ENCODE measurements around the gene ZBTB5.

Gene ZBTB5

GRCh38 chr9:37464006-37464405, 1.2 kb downstream of the ZBTB5 start:
- in situ Hi-C loops (cut with MboI; ENCODE audit: low sequenced_read_pairs, unreplicated experiment), result no loop called here
- no peak for DNase-seq (ENCODE audit: low spot score)
- no peak for TF ChIP-seq CTCF (IDR thresholded peaks at IDR 0.05; ENCODE audit: borderline replicate concordance, control extremely low read depth, extremely low read depth, insufficient read depth, missing control alignments)

- no peak for TF ChIP-seq CTCF (IDR thresholded peaks at IDR 0.05; ENCODE audit: borderline replicate concordance, control extremely low read depth, extremely low read depth, insufficient read depth, missing control alignments)
- in situ Hi-C loops (cut with MboI; ENCODE audit: low sequenced_read_pairs, unreplicated experiment), result no loop called here
Measured at GRCh38 chr9:37456817-37457216, 8.4 kb downstream of the ZBTB5 start.

GRCh38 chr9:37455884-37456647, 9.2 kb downstream of the ZBTB5 start:
- TF ChIP-seq CTCF (IDR thresholded peaks at IDR 0.05; ENCODE audit: borderline replicate concordance, control extremely low read depth, extremely low read depth, insufficient read depth, missing control alignments), result no peak
- DNase-seq (ENCODE audit: low spot score), result no peak
- in situ Hi-C loops (cut with MboI; ENCODE audit: low sequenced_read_pairs, unreplicated experiment), result no loop called here

More at GRCh38 chr9:37456817-37457216, 8.4 kb downstream of the ZBTB5 start:
- DNase-seq (ENCODE audit: low spot score), result no peak

- in situ Hi-C loops (cut with MboI; ENCODE audit: low sequenced_read_pairs, unreplicated experiment), result no loop called here
- no peak for DNase-seq (ENCODE audit: low spot score)
- no peak for TF ChIP-seq CTCF (IDR thresholded peaks at IDR 0.05; ENCODE audit: borderline replicate concordance, control extremely low read depth, extremely low read depth, insufficient read depth, missing control alignments)
Measured at GRCh38 chr9:37454238-37454637, 11.0 kb downstream of the ZBTB5 start.

- no peak for TF ChIP-seq CTCF (IDR thresholded peaks at IDR 0.05; ENCODE audit: borderline replicate concordance, control extremely low read depth, extremely low read depth, insufficient read depth, missing control alignments)
- in situ Hi-C loops (cut with MboI; ENCODE audit: low sequenced_read_pairs, unreplicated experiment), result no loop called here
- DNase-seq (ENCODE audit: low spot score), result no peak
Measured at GRCh38 chr9:37453827-37454226, 11.4 kb downstream of the ZBTB5 start.

- DNase-seq (ENCODE audit: low spot score), result no peak
- no peak for TF ChIP-seq CTCF (IDR thresholded peaks at IDR 0.05; ENCODE audit: borderline replicate concordance, control extremely low read depth, extremely low read depth, insufficient read depth, missing control alignments)
- in situ Hi-C loops (cut with MboI; ENCODE audit: low sequenced_read_pairs, unreplicated experiment), result no loop called here
Measured at GRCh38 chr9:37452611-37453010, 12.6 kb downstream of the ZBTB5 start.

Measured in GM13976 (cell line).